NT2/D1 (cell line): ENCODE data around the gene STXBP1.

ENCODE experiments used
- YY1 ChIP-seq: IDR thresholded peaks from 2 replicates; pipeline ENCODE4 v1.6.1; 2011; ENCODE audit not compliant: insufficient read length, insufficient read depth
- ZNF274 ChIP-seq: IDR thresholded peaks from 2 replicates; pipeline ENCODE4 v1.6.1; 2011; ENCODE audit warnings: mild to moderate bottlenecking, low read depth, low read length

GRCh38 chr9:127627494-127627855 lies 15.4 kb downstream of the STXBP1 start:
- TF ChIP-seq ZNF274 (no peak), YY1 (no peak)
